CD8-positive, alpha-beta memory T cell (primary cell): ENCODE results near the gene LCN9. TPM values are rescaled to one million over a fixed set of nuclear protein-coding genes. Genes with fewer than 3 reads are reported as not detected.

ENCODE experiments used
- CTCF ChIA-PET: fragments of 350-600 bp; sonication (Branson Sonifier 250); formaldehyde crosslinking; loops from one replicate; lab custom pipeline; 2021; ENCODE audit warnings: antibody characterized with exemption; lab: Charles Lee
- POLR2A ChIA-PET: fragments of 350-600 bp; sonication (Branson Sonifier 250); formaldehyde crosslinking; loops from one replicate; lab custom pipeline; 2021; ENCODE audit warnings: antibody characterized with exemption; lab: Charles Lee
- DNase-seq, 5 donors: peaks; one replicate each; pipeline versions ENCODE4 v3.0.0 to v3.0.0-alpha.2; 2020 to 2022; ENCODE audit warnings: mixed read lengths in 1 of 5
- H3K27ac ChIP-seq: one replicate; pipeline ENCODE4 v1.7.0; 2013; ENCODE audit warnings: low read depth, mild to moderate bottlenecking, low read length, moderate library complexity
- H3K27me3 ChIP-seq: 2 replicates; pipeline ENCODE4 v1.7.0; 2013; ENCODE audit warnings: low read length, mild to moderate bottlenecking; ENCODE audit not compliant: insufficient read depth, poor library complexity, severe bottlenecking
- H3K36me3 ChIP-seq: 2 replicates; pipeline ENCODE4 v1.7.0; 2013; ENCODE audit warnings: mild to moderate bottlenecking, low read length, moderate library complexity; ENCODE audit not compliant: insufficient read depth
- H3K4me1 ChIP-seq: 2 replicates; pipeline ENCODE4 v1.7.0; 2013; ENCODE audit warnings: mild to moderate bottlenecking, low read length, moderate library complexity; ENCODE audit not compliant: insufficient read depth
- H3K4me3 ChIP-seq: 2 replicates; pipeline ENCODE4 v1.7.0; 2013; ENCODE audit warnings: mild to moderate bottlenecking, low read length
- H3K9me3 ChIP-seq: 2 replicates; pipeline ENCODE4 v1.7.0; 2013; ENCODE audit warnings: mild to moderate bottlenecking, low read length
- H3K27ac Mint-ChIP-seq, 8 donors: one replicate each; pipeline ENCODE4 v1.8.0; 2020 to 2021; ENCODE audit warnings: mixed read lengths in 8 of 8, mild to moderate bottlenecking in 6 of 8, inconsistent platforms in 3 of 8, moderate library complexity in 3 of 8
- H3K27me3 Mint-ChIP-seq, 2 donors: one replicate each; pipeline ENCODE4 v1.8.0; 2020 to 2021; ENCODE audit warnings: mixed read lengths in 2 of 2, mild to moderate bottlenecking in 1 of 2, moderate library complexity in 1 of 2
- H3K36me3 Mint-ChIP-seq, 3 donors: one replicate each; pipeline ENCODE4 v1.8.0; 2020 to 2021; ENCODE audit warnings: mixed read lengths in 3 of 3, inconsistent platforms in 1 of 3, mild to moderate bottlenecking in 1 of 3
- H3K4me1 Mint-ChIP-seq, 3 donors: one replicate each; pipeline ENCODE4 v1.8.0; 2020 to 2021; ENCODE audit warnings: mixed read lengths in 3 of 3, inconsistent platforms in 1 of 3, mild to moderate bottlenecking in 1 of 3
- H3K4me3 Mint-ChIP-seq, 7 donors: one replicate each; pipeline ENCODE4 v1.8.0; 2020 to 2021; ENCODE audit warnings: mixed read lengths in 7 of 7, mild to moderate bottlenecking in 6 of 7, moderate library complexity in 4 of 7, inconsistent platforms in 2 of 7
- H3K9me3 Mint-ChIP-seq, 5 donors: one replicate each; pipeline ENCODE4 v1.8.0; 2020 to 2022; ENCODE audit warnings: mixed read lengths in 5 of 5, mild to moderate bottlenecking in 3 of 5, moderate library complexity in 2 of 5, inconsistent platforms in 1 of 5
- polyA plus RNA-seq: library from polyadenylated mRNA; unstranded; fragments of 300-500 nt; fragmentation: Illumina TruSeq; gene quantifications from one replicate; pipeline ENCODE4 v1.2.3, GENCODE V29; 2021
- total RNA-seq, 2 experiments: library from RNA; stranded (reverse); gene quantifications; one replicate each; pipeline ENCODE4 v1.2.3, GENCODE V29; 2021

The LCN9 gene
- total RNA-seq: not detected
- polyA plus RNA-seq: not detected

GRCh38 chr9:135662758-135663450, at the start of gene LCN9:
Gene LCN9, plus strand, starts transcription at chr9:135663309. Its CDS starts 13 bp downstream, at chr9:135663322.
- Mint-ChIP-seq H3K4me3 (no peak within 1 kb of the TSS), H3K4me1 (no peaks in the 10 kb centered on the region), H3K27me3 (peaks cover 4 to 7% of the 10 kb centered on the region in 2 donors), H3K27ac (no peak within 1 kb of the TSS), H3K9me3 (no peaks in the 10 kb centered on the region), H3K36me3 (no peaks in the 10 kb centered on the region)
- POLR2A ChIA-PET: no interaction called here
- Histone ChIP-seq H3K27me3 (no peaks in the 10 kb centered on the region), H3K4me3 (no peak within 1 kb of the TSS), H3K4me1 (no peaks in the 10 kb centered on the region), H3K9me3 (no peaks in the 10 kb centered on the region), H3K27ac (no peak within 1 kb of the TSS), H3K36me3 (no peaks in the 10 kb centered on the region)
- CTCF ChIA-PET: no interaction called here
- DNase-seq: no peak

GRCh38 chr9:135613946-135614805, 48.9 kb upstream of the LCN9 start:
- Histone ChIP-seq H3K27me3 (no peaks in the 10 kb centered on the region), H3K4me3 (no peak overlapping the region), H3K27ac (no peak overlapping the region), H3K9me3 (no peaks in the 10 kb centered on the region), H3K36me3 (no peaks in the 10 kb centered on the region), H3K4me1 (no peaks in the 10 kb centered on the region)
- no peaks in the 10 kb centered on the region for H3K36me3 Mint-ChIP-seq
- no peak overlapping the region for H3K4me3 Mint-ChIP-seq
- DNase-seq: no peak
- H3K9me3 Mint-ChIP-seq: peaks cover 0 to 2% (median 0%) of the 10 kb centered on the region in 5 donors
- ChIA-PET CTCF (no interaction called here), POLR2A (no interaction called here)
- H3K27me3 Mint-ChIP-seq: peaks cover 7 to 23% of the 10 kb centered on the region in 2 donors
- no peaks in the 10 kb centered on the region for H3K4me1 Mint-ChIP-seq
- H3K27ac Mint-ChIP-seq: no peak overlapping the region

DNA sequence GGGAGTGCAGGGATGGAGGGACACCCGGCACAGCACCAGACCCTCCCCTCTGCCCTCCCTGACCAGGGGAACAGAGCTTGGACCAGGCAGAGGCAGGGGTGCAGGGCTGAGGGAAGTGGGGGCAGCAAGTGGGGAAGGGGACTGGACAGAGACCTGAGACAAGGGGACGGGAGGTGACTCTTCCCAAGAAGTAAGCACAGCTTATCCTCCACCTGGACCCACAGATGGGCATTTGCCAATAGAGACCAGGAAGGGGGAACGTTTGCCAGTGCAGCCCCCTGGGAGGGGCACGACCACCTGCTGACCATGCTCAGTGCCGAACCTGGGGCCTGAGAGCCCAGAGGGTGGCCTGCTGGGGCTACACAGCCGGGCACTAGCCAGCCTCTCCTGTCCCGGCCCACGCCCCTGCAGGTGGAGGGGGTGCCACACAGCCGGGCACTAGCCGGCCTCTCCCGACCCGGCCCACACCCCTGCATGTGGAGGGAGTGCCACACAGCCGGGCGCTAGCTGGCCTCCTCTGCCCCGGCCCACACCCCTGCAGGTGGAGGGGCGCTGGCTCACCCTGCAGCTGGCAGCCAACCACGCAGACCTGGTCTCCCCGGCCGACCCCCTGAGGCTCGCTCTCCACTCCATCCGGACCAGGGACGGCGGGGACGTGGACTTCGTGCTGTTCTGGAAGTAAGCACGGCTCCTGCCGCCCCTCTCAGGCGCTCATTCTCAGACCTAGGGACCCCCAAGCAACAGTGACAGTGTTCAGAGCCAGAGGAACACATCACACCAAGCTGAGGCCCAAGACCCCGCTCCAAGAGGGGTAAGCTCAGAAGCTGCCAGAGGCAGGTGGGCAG, 48.1 kb upstream of the LCN9 start:
- no peak overlapping the region for H3K4me3 ChIP-seq
- H3K9me3 ChIP-seq: no peaks in the 10 kb centered on the region
- Mint-ChIP-seq H3K27me3 (peaks cover 5 to 23% of the 10 kb centered on the region in 2 donors), H3K4me1 (no peaks in the 10 kb centered on the region), H3K36me3 (no peaks in the 10 kb centered on the region), H3K27ac (no peak overlapping the region), H3K9me3 (peaks cover 0 to 2% (median 0%) of the 10 kb centered on the region in 5 donors), H3K4me3 (no peak overlapping the region)
- no peak overlapping the region for H3K27ac ChIP-seq
- no peaks in the 10 kb centered on the region for H3K4me1 ChIP-seq
- no peaks in the 10 kb centered on the region for H3K36me3 ChIP-seq
- CTCF ChIA-PET: no interaction called here
- POLR2A ChIA-PET: no interaction called here
- H3K27me3 ChIP-seq: no peaks in the 10 kb centered on the region
- DNase-seq: no peak

DNA sequence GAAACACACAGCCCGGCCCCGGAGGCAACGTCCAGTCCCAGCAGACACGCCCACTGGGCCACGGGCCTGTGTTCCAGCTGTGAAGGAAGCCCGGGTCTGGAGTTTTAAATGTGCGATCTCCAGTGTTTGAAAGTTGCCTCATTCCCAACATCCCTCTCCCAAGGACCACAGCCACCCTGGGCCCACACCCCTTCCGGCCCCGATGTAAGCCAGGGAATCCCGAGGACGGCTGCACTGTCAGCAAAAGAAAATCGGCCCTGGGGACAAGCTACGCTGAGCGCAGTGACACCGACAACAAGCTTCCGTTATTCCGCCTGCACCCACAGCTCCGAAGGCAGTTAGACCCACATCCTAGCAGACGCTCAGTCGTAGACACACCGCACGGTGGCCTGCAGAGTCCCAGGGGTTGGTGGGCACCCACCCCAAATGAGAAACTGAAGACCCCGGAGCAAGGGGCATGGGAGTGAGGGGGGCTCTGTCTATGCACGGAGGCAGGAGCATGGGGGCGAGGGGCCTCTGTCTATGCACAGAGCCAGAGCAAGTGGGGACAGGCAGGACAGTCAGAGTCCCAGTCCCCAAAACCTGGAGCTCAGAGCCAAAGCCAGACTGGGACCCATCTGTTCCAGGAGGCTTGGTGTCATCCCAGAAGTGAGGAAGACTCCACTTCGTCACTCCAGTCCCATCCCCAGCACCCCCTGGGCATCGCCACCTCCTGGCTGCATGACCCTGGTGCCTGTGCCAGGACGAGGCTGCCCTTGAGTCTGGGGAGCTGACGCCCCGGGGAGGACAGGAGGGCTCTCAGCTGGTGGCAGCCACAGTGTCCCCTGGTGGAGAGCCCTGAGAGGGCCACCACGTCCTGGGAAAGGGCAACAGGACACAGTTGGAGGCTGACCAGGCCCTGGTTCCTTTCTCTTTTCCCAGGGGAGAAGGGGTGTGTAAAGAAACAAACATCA, 47.2 kb upstream of the LCN9 start:
- Mint-ChIP-seq H3K4me1 (no peaks in the 10 kb centered on the region), H3K4me3 (no peak overlapping the region), H3K27me3 (peaks cover 5 to 23% of the 10 kb centered on the region in 2 donors), H3K9me3 (no peaks in the 10 kb centered on the region), H3K27ac (no peak overlapping the region), H3K36me3 (no peaks in the 10 kb centered on the region)
- no peak overlapping the region for H3K27ac ChIP-seq
- no peak overlapping the region for H3K4me3 ChIP-seq
- no peak for DNase-seq
- ChIA-PET POLR2A (no interaction called here), CTCF (no interaction called here)
- H3K4me1 ChIP-seq: no peaks in the 10 kb centered on the region
- H3K9me3 ChIP-seq: no peaks in the 10 kb centered on the region
- no peaks in the 10 kb centered on the region for H3K27me3 ChIP-seq
- no peaks in the 10 kb centered on the region for H3K36me3 ChIP-seq

GRCh38 chr9:135616619-135617537, 46.2 kb upstream of the LCN9 start:
- ChIA-PET CTCF (interaction anchor here (0.8 kb wide), 1 partner anchor 17 kb away, joined by 3 read pairs; no protein-coding TSS in a partner anchor), POLR2A (no interaction called here)
- Mint-ChIP-seq H3K9me3 (no peaks in the 10 kb centered on the region), H3K27me3 (peaks cover 5 to 19% of the 10 kb centered on the region in 2 donors), H3K4me1 (no peaks in the 10 kb centered on the region), H3K36me3 (no peaks in the 10 kb centered on the region), H3K27ac (no peak overlapping the region), H3K4me3 (no peak overlapping the region)
- Histone ChIP-seq H3K9me3 (no peaks in the 10 kb centered on the region), H3K36me3 (no peaks in the 10 kb centered on the region), H3K27me3 (no peaks in the 10 kb centered on the region), H3K4me3 (no peak overlapping the region), H3K27ac (no peak overlapping the region), H3K4me1 (no peaks in the 10 kb centered on the region)
- DNase-seq: no peak

- Histone ChIP-seq H3K9me3 (no peaks in the 10 kb centered on the region), H3K36me3 (no peaks in the 10 kb centered on the region), H3K27me3 (no peaks in the 10 kb centered on the region), H3K4me1 (no peaks in the 10 kb centered on the region), H3K27ac (no peak overlapping the region), H3K4me3 (no peak overlapping the region)
- H3K27ac Mint-ChIP-seq: no peak overlapping the region
- DNase-seq: no peak
- ChIA-PET POLR2A (no interaction called here), CTCF (interaction anchor here (0.8 kb wide), 1 partner anchor 17 kb away, joined by 3 read pairs; no protein-coding TSS in a partner anchor)
- no peaks in the 10 kb centered on the region for H3K9me3 Mint-ChIP-seq
- no peak overlapping the region for H3K4me3 Mint-ChIP-seq
- no peaks in the 10 kb centered on the region for H3K36me3 Mint-ChIP-seq
- H3K4me1 Mint-ChIP-seq: no peaks in the 10 kb centered on the region
- peaks cover 5 to 15% of the 10 kb centered on the region in 2 donors for H3K27me3 Mint-ChIP-seq
These were observed 45.6 kb upstream of the LCN9 start for GRCh38 chr9:135617538-135617900.
